Thoracic aorta (tissue), 2 donors: ENCODE measurements around the gene OR8D4. TPM values are rescaled to one million over a fixed set of nuclear protein-coding genes. Genes with fewer than 3 reads are reported as not detected.

Source experiments
- ATAC-seq: fragments of 150-250 bp; one replicate; pipeline ENCODE4 v1.8.0; 2017; ENCODE audit warnings: low read depth; ENCODE audit not compliant: insufficient number of reproducible peaks, low FRiP score
- DNase-seq: peaks from one replicate; pipeline ENCODE4 v3.0.0-alpha.2; 2020; ENCODE audit warnings: low spot score
- H3K27ac ChIP-seq, 2 donors: fragments of 200-600 bp; sonication (generic); 1 replicate in 1 of 2; 2 replicates in 1 of 2; pipeline ENCODE4 v1.5.1; 2016; ENCODE audit warnings: mild to moderate bottlenecking in 2 of 2, moderate library complexity in 2 of 2
- H3K27me3 ChIP-seq: fragments of 200-600 bp; sonication (generic); replicated peaks from 2 replicates; pipeline ENCODE4 v1.6.0; 2016; ENCODE audit warnings: mild to moderate bottlenecking; ENCODE audit not compliant: insufficient read depth
- H3K36me3 ChIP-seq: fragments of 200-600 bp; sonication (generic); one replicate; pipeline ENCODE4 v1.5.1; 2016
- H3K4me1 ChIP-seq, 2 donors: fragments of 200-600 bp; sonication (generic); 1 replicate in 1 of 2; 2 replicates in 1 of 2; pipeline versions ENCODE4 v1.5.1 to v1.6.0; 2016; ENCODE audit warnings: low read depth in 2 of 2, mild to moderate bottlenecking in 1 of 2; ENCODE audit not compliant: control insufficient read depth in 1 of 2
- H3K4me3 ChIP-seq: fragments of 200-600 bp; sonication (generic); 2 replicates; pipeline ENCODE4 v1.5.1; 2016; ENCODE audit warnings: mild to moderate bottlenecking
- H3K9me3 ChIP-seq: fragments of 200-600 bp; sonication (generic); 2 replicates; pipeline ENCODE4 v1.5.1; 2016
- total RNA-seq, 2 donors: library from RNA; depleted of rRNA; stranded (reverse); fragments of >200 nt; gene quantifications; one replicate each; pipeline versions ENCODE4 v1.1.0 to v1.2.3, GENCODE V29; 2016
- TF ChIP-seq, protein P1 (sequence below): fragments of 200-600 bp; sonication (generic); IDR thresholded peaks from one replicate; pipeline ENCODE4 v1.5.1; 2019; ENCODE audit warnings: antibody characterized with exemption

Gene OR8D4
- total RNA-seq, 2 donors from 2014 or later: not detected

DNA sequence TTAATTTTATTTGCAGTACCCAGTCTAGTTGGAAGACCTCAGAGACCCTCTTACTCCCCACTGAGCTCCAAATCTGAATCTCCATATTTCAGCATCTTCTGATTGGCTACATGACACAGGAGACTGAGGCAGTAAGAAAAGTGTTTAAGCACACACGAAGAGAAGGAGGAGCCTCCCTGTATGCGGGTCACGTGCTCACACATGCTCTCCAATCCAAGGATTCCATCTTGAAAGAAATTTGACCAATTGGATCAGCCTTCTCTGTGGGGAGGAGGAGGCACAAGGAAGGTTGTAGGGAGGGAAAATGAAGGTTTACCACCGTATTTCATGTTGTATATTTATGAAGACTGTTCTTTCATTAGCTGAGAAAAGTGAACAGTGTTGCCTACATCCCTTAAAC lies 40.4 kb downstream of the OR8D4 start:
- ATAC-seq: no peak
- Histone ChIP-seq H3K4me3 (no peak overlapping the region), H3K27me3 (no peaks in the 10 kb centered on the region), H3K9me3 (no peaks in the 10 kb centered on the region), H3K4me1 (no peaks in the 10 kb centered on the region), H3K27ac (no peak overlapping the region), H3K36me3 (no peaks in the 10 kb centered on the region)
- TF ChIP-seq, protein P1, sequence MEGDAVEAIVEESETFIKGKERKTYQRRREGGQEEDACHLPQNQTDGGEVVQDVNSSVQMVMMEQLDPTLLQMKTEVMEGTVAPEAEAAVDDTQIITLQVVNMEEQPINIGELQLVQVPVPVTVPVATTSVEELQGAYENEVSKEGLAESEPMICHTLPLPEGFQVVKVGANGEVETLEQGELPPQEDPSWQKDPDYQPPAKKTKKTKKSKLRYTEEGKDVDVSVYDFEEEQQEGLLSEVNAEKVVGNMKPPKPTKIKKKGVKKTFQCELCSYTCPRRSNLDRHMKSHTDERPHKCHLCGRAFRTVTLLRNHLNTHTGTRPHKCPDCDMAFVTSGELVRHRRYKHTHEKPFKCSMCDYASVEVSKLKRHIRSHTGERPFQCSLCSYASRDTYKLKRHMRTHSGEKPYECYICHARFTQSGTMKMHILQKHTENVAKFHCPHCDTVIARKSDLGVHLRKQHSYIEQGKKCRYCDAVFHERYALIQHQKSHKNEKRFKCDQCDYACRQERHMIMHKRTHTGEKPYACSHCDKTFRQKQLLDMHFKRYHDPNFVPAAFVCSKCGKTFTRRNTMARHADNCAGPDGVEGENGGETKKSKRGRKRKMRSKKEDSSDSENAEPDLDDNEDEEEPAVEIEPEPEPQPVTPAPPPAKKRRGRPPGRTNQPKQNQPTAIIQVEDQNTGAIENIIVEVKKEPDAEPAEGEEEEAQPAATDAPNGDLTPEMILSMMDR: no peak
- DNase-seq: no peak

DNA sequence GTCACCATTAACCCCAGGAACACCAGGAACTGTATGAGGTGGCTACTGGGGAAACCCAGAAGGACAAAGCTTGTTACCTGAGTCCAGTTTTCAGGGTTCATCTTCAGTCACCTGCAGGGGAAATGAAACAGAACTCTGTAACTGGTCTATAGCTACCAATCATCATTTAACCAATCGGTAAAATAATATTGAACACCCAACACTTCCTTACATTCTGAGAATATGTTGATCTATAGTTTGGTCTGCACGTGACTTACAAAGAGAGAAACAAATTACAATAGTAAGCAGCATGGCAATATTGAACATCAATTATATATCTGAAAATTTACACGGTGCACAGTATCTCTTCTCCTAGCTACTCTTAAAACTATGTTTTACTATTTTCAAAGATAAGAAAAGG lies 41.8 kb downstream of the OR8D4 start, which contains the start of gene OR6T1:
Gene OR6T1 (minus strand): TSS at position 101 of the 400 bp plus-strand sequence. CDS start 0 bp downstream, at position 101.
- Histone ChIP-seq H3K27ac (no peak within 1 kb of the TSS), H3K4me3 (no peak within 1 kb of the TSS), H3K27me3 (no peaks in the 10 kb centered on the region), H3K36me3 (no peaks in the 10 kb centered on the region), H3K4me1 (no peaks in the 10 kb centered on the region), H3K9me3 (no peaks in the 10 kb centered on the region)
- TF ChIP-seq, protein P1: no peak
- no peak for ATAC-seq
- DNase-seq: no peak

DNA sequence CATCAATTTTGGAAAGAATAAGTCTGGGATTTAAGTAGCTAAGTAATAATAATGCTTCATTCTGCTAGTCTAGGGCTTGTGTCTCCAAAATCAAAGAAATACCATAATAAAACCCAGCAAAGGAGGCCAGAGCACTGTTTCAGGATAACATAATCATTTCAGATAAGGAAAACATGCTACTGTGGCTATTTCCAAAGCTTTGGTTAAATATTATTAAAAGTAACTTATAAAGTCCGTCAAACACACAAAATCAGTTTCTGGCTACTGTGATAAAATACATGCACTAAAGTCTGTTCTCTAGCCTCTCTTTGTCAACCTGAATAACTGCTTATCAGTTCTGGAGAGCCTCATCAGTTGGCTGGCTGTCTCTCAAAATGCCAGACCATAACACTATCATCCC lies 43.2 kb downstream of the OR8D4 start:
- ATAC-seq (no peak), DNase-seq (no peak)
- Histone ChIP-seq H3K27me3 (no peaks in the 10 kb centered on the region), H3K27ac (no peak overlapping the region), H3K9me3 (no peaks in the 10 kb centered on the region), H3K36me3 (no peaks in the 10 kb centered on the region), H3K4me1 (no peaks in the 10 kb centered on the region), H3K4me3 (no peak overlapping the region)
- TF ChIP-seq, protein P1: no peak

DNA sequence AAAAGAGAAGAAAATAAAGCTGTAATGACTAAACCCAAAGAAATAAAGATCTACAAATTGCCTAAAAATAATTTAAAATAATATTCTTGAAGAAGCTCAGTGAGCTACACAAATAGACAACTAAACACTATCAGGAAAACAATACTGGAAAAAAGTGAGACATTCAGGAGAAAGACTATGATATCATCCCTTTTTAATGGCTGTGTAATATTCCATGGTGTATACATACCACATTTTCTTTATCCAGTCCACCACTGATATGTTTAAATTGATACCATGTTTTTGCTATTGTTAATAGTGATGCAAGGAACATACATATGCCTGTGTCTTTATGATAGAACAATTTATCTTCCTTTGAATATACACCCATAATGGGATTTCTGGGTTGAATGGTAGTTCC lies 54.8 kb downstream of the OR8D4 start:
- no peak for DNase-seq
- no peaks in the 10 kb centered on the region for H3K27me3 ChIP-seq
- no peaks in the 10 kb centered on the region for H3K36me3 ChIP-seq
- no peaks in the 10 kb centered on the region for H3K4me1 ChIP-seq
- H3K4me3 ChIP-seq: no peak overlapping the region
- no peak for ATAC-seq
- TF ChIP-seq, protein P1: no peak
- no peaks in the 10 kb centered on the region for H3K9me3 ChIP-seq
- no peak overlapping the region for H3K27ac ChIP-seq

Other genes with a start within 250 kb of the OR8D4 start
- under 1 TPM in 1 of 2 donors, not detected in 1; 0.35 TPM for gene SCN3B, start 247.5 kb upstream of the OR8D4 start, total RNA-seq
- gene ZNF202, start 160.5 kb upstream of the OR8D4 start, total RNA-seq: 10 to 100 TPM in 1 of 2 donors, 1 to 10 TPM in 1; 3.9 to 10.9 TPM
- gene OR6X1, start 147.6 kb upstream of the OR8D4 start, total RNA-seq: not detected
- gene OR6M1, start 95.8 kb upstream of the OR8D4 start, total RNA-seq: not detected
- gene TMEM225, start 16.5 kb upstream of the OR8D4 start, total RNA-seq: not detected
- gene OR4D5, start 37.5 kb downstream of the OR8D4 start, total RNA-seq: not detected
- not detected for gene OR6T1, start 41.7 kb downstream of the OR8D4 start, total RNA-seq
- not detected for gene OR10S1, start 75.6 kb downstream of the OR8D4 start, total RNA-seq
- gene OR10G6, start 93.0 kb downstream of the OR8D4 start, total RNA-seq: not detected
- gene OR10G4, start 110.8 kb downstream of the OR8D4 start, total RNA-seq: not detected
- gene OR10G9, start 120.8 kb downstream of the OR8D4 start, total RNA-seq: not detected
- gene OR10G8, start 124.6 kb downstream of the OR8D4 start, total RNA-seq: not detected
- gene OR10G7, start 139.2 kb downstream of the OR8D4 start, total RNA-seq: not detected
- gene VWA5A, start 213.3 kb downstream of the OR8D4 start, total RNA-seq: 10 to 100 TPM; 32.8 to 44.4 TPM